GM18907 (cell line): Measurements from ENCODE around the gene MAPK8IP3.
"Not testable (repeated sequence)": the region's sequence is repeated elsewhere in the genome, so short reads cannot be mapped to it uniquely, and the experiment has no call there.

ENCODE experiments used
- ATAC-seq: cut with Tn5 transposase; IDR thresholded peaks from one replicate; pipeline ENCODE4 v1.9.1; 2021; ENCODE audit warnings: mild to moderate bottlenecking, moderate library complexity; ENCODE audit not compliant: unreplicated experiment

MAPK8IP3 gene

DNA sequence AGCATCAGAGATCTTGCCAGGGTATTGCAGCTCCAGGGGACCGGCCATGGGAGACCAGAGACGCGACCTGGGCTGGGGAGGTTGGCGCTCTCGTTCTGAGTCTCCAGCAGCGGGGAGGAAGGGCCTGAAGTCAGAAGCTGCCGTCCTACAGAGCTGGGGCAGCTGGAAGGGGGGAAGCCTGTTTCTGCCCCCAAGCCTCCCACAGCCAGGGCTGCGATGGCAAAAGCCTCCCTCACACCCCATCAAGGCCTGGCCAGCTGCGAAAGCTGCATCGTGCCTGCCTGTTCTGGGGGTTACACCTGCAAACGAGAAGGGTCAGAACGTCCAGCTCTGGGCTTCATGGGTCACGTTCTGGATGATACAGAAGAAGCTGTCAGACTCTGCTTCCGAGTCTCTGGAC is 26.1 kb downstream of the MAPK8IP3 start:
- no peak for ATAC-seq

DNA sequence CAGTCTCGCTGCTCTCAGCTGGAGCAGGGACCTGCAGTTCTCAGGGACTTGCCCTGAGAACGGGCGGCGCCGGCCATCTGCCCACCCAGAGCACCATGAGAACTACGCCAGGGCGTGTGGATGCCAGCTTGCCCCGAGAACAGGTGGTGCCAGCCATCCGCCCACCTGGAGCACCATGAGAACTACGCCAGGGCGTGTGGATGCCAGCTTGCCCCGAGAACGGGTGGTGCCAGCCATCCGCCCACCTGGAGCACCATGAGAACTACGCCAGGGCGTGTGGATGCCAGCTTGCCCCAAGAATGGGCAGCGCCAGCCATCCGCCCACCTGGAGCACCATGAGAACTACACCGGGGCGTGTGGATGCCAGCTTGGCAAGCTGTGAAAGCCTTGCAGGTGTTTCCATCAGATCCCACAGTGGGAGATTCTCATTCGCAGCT is 26.6 kb downstream of the MAPK8IP3 start:
- not testable (repeated sequence) for ATAC-seq

DNA sequence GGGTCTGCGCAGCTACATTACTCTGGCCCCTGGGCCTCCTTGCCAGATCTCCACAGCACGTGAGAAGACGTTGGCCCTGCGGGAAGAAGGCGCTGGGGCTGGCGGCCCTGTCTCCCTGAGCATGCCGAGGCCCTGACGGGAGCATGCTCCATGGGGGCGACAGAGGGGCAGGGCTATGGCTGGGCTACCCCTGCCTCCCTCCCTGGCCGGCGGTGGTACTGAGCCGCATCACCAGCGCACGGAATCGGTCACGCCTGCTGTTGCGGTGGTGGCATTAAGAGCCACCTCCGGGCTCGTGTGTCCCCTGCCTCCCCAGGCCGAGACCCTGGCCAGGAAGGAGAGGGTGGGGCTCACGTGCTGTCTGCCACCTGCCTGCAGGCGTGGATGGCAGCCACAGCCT is 28.1 kb downstream of the MAPK8IP3 start:
- ATAC-seq = no peak

DNA sequence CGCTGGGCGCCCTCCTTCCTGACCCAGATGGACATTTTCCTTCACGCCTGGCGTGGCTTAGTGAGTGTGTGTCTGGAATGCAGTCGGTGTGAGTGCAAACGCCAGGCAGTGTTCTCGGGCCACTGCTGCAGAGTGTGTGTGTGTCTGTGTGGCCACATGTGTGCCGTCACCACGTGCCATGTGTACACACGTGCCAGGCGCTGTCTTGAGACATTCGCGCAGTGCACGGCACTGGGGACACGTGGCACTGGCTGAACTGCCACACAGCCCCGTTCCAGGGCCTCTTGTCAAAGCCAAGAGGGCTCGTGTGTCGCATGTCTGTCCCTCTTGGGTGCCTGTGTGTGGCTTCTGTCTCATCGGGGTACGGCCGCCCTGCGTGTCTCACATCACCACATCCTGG is 28.8 kb downstream of the MAPK8IP3 start:
- no peak for ATAC-seq

DNA sequence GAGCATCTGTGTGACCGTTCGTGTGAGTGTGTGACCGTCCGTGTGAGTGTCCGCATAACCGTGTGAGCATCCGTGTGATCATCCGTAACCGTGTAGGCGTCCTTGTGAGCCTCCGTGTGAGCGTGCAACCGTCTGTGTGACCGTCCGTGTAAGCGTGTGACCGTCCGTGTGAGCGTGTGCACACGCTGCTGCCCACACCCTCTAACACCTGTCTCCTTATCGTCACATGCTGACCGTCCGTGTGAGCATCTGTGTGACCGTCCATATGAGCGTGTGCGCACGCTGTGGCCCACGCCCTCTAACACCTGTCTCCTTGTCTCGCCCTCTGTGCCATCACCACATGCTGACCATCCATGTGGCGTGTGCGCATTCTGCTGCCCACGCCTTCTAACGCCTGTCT is 34.2 kb downstream of the MAPK8IP3 start:
- ATAC-seq = no peak

DNA sequence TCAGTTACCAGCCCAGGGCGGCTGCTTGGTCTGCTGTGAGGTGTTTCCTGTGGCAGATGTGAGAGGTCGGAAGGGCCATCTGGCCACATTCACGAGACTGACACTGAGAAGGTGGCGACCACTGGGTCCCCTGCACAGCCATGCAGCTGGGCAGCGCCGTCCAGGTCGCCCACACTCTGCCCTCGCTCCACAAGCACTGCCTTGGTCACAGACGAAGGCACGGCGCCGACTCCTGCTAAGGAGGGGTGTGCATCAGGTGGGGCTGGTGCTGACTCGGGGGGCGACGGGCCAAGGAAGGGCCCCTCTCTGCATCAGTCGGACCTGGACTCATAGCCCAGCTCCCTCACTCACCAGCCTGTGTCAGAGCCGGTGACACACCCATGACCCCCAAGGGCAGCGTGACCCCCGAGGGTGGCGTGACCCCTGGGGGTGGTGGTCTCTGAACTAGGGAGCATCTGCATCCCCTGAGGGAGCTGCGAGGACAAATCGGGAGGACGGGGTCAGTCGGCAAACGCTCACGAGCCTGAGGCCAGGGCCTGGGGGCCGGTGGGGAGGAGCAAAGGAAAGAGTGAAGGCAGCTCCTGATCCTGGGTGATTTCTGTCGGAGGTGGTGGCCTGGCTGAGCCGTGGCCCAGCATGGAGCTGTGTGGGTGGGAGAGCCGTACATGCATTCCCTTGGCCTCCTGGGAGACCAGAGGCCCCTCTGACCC is 34.9 kb downstream of the MAPK8IP3 start:
- no peak for ATAC-seq

DNA sequence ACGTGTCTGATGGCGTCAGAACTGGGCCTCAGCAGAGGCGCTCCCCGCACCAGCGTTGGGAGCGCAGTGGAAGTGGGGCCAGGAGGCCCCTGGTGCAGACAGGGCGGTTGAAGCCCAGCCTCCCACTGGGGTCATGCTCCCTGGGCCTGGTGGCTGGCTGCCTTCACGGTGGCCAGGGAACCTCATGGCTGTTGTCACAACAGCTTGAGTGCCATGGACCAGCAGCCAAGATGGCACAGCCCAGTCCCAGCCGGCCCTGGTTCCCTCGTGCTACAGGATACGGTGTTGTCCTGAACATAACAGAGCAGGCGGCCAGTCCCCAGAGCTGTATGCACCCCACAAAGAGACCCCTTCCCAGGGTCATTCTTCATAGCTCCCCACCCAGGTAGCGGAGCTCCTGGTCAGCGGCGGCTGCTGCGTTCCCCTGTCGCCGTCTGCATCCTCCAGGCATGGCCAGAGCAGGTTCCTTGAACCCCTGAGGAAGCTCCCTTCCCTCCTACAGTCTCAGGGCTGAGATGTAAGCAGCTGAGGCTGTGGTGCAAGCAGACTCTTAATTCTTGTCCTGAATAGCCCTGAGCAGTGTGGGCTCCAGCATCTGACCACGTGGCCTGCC is 35.7 kb downstream of the MAPK8IP3 start:
- ATAC-seq = no peak

DNA sequence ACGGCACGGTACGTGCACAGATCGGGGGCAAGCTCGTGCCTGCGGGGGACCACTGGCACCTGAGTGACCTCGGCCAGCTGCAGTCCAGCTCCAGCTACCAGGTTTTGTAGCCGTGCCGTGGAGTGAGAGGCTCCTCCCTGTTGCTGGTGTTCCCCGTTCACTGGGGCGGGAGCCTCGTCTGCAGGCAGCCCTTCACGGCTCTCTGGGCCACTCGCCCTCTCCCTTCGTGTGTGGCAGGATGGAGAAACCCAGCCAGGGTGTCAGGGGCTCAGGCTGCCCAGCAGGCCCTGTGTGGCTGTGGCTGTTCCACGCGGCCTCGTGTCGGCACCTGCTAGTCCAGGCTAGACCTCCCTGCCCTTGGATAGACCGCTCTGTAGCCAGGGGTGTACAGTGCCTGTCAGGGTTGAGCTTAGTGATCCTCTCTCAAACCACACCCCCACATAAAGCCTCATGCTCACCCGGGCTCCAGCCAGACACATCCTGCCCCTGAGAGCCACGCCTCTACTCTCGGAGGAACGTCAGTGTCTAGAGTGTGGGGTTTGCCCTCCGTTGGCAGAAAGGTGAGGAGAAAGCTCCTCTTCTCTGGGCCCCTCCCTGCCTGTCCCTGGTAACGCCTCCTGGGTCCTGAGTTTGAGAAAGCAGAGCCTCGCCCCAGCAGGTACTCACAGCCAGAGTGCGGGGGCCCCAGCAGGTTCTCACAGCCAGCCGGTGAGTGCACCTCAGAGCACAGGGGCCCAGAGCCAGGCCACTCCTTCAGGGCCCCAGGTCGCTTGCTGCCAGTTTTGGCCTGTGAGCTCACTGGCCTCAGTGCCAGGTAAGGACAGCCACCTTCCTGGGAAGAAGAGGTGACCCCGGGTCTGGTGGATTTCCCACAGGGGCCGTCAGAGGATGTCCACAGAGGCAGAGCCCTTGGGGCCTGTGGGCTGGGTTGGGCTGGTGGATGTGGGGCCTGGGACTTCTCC is 37.7 kb downstream of the MAPK8IP3 start:
- no peak for ATAC-seq

DNA sequence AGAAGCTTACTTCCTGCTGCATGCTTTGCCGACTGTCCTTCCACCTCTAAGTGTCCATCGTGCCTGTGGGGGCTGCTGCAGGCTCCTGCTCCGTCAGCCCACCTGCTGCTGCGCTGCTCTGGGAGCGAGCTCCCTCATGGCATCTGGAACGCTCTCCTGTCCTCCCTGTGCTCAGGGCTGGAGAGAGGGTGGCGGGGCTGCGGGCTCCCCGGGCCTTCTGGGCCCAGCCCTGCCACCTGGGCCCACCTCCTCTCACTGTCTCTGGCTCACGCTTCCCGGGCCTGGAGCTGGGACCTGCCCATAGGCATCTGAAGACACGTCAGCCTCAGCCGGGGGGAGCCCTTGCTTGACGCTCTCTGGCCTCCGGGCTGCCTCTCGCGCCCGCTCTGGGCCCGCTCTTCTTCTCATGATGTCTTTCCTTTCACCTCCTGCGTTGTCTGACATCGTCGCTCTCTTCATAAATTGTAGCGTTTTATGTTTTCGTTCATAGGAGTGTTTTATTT is 38.4 kb downstream of the MAPK8IP3 start:
- no peak for ATAC-seq

DNA sequence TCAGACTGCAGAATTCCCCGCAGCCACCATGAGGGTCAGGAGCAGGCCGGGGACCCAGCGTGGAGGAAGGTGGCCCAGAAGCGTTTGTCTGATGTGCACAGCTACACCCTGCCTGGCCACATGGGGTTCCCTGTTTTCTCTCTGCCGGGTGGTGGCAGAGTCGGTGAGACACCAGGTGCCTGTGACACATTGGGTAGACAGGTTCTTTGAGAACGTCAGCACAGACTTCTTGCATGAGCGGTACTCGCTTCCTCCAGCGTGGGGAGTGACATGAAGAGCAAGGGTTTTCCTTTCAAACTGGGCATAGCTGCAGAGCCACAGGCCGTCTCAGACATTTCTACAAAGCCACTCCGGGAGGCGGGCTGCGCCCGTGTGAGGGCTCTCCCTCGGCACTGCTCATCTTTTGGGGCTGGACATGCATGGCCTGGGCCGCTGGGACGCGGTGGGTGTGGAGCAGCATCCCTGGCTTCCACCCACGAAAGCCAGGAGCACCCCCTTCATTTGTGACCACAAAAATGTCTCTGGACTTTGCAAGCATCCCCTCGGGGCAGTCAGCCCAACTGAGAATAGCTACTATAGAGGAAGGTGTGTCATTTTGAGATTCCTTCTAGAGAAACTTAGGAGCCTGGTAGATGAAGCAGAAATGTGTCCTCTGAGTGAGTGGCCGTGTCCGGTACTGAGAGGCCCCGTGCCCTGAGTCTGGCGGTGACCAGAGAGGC is 39.3 kb downstream of the MAPK8IP3 start:
- ATAC-seq = no peak

DNA sequence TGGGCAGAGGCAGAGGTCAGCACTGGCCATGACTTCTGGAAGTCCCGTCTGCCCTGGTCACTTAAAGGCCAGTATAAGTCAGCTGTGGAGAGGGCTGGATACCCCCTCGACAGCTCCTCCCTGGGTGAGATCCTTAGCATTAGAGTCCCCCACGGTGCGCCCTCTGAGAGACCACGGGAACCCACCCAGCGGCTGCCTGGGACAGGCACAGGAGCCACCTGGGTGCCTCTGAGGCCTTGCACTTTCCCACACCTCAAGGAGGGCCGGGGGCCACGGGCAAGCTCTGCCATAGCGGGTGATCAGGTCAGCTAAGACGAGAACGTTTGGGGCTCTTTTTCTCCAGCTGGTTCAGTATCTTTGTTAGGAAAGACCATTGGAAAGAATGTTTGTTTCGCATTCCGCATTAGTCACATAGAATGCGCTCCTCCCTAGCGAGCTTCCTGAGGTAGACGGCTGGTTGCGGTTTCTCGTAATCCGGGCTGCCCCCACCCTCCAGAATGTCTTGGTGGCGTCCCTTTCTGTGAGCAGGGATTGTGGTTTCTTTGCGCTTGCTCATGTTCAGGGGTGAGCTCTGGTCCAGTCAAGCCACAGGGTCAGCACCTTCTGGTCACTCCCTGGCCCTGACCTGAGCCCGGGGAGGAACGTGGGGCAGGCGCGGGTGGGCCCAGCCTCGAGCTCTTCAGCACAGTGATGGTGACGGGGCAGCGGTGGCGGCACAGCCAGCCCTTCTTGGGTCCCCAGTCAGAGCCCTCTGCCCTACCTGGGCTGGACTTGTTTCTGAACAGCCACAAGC is 40.1 kb downstream of the MAPK8IP3 start:
- ATAC-seq = no peak

DNA sequence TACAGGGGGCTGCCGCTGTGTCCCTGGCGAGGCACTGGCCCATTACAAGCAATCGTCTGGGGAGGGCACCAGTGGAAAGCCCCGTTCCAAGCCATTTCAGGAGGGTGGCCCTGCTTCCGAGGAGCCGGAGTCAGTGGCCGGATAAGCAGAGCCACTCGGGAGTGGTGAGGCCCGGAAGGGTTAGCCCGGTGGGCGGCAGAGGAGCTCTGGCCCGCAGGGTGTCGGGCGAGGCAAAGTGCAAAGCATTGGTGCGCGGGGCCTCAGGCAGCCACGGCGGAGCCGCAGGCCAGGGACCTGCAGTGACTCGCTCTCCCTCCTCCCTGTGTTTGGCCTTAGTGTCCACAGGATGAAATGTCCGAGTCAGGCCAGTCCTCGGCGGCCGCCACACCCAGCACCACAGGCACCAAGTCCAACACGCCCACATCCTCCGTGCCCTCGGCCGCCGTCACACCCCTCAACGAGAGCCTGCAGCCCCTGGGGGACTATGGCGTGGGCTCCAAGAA is 40.7 kb downstream of the MAPK8IP3 start:
- no peak for ATAC-seq

DNA sequence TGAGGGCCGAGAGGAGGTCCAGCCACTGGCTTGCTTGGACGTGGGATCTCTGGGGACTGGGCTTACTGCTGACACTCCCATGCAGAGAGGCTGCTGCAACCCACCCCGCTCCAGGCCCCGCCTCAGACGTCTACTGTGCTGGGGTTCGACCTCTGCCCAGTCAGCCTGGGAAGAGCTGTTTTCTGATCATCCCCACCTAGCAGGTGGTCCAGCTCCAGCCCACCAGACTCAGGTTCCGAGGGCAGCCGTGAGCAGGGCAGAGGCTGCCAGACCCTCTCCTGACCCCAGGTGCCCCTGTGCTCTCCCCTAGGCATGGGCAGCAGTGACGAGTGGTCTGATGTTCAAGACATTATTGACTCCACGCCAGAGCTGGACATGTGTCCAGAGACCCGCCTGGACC is 41.9 kb downstream of the MAPK8IP3 start:
- no peak for ATAC-seq

DNA sequence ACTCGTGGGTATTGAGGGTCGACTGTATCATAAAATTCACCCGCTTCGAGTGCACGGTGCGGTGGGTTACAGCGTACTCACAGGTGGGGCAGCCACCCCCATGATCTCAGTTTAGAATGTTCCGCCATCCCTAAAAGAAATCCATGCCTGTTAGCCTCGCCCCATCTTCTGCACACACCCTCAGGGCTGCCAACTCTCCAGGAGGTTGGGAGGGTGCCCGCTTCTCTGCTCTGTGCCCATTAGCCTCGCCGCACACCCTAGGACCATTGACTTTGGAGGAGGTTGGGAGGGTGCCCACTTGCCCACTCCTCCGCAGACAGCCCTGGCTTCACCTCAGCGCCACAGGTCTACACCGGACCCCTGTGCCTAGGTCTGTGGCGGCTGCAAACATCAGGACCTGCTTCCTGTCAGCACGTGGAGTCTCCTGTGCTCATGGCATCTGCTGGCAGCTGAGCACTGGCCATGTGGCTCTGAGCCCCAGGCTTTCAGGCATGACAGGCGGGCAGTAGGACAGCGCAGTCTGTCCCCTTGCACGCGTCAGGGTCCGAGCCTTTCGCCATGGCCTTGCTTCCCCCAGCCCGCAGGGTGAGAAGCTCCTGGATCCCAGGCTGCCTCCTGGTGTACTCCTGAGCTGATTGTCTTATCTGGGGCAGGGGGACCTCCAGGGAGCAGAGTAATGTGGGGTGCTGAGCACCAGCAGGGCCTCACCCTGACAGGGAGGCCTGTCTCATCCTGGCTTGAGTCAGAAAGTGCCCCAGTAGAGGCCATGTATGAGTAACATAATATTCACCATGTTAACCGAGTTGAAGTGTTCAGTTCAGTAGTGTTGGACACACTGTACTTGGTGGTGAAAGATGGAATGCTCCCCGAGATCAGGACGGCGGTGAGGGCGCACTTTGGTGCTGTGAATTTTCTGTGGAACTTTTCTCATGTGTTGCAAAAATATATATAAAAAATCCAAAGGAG is 43.4 kb downstream of the MAPK8IP3 start:
- ATAC-seq = no peak

DNA sequence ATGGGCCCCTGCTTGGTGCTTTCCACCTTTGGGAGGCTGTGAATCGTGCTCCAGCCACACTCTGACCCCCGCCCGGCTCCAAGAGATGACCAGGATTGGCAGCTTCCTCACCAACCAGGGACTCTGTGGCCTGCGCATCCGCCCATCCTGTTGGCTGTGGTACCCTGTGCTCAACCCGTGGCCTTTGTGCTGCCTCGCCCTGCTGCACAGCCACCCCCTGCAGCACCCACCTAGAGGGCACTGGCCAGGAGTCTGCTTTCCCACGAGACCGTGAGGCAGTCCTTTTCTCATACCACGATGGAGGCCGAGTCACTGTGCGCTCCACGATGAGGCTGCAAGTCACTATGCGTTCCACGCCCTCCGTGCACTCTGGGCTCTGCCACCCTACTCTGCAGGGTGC is 46.0 kb downstream of the MAPK8IP3 start:
- ATAC-seq = no peak

DNA sequence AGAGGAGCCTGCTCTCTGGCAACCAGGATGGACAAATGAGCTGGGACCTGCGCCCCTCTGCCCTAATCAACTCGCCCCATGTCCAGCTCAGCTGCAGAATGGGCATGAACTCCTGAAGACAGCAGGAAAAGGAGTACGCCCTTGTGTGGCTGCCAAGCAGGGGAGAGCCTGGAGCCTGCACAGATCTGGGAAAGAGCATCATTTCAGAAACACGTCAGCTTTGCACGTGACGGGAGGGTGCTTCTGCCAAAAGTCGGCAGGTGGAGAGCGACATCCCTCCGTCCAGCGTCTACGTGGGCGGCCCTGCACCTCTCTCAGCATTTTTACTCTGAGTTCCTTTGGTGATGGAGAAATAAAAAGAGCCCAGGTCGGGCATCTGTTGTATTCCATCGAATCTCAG is 46.9 kb downstream of the MAPK8IP3 start:
- ATAC-seq = no peak

DNA sequence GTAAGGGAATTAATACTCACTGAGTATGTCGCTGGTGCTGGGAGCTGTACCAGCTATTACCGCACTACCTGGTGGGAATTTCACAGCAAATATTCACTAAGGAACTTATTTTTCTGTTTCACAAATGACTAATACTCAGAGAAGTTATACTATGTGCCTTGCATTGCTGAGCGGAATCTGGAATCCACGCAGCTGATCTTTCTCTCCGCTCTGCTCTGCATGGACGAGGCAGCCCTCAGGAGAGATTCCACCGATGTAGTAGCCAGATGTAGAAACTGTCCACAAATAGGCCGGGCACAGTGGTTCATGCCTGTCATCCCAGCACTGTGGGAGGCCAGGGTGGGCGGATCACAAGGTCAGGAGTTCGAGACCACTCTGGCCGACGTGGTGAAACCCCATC is 48.2 kb downstream of the MAPK8IP3 start:
- no peak for ATAC-seq

DNA sequence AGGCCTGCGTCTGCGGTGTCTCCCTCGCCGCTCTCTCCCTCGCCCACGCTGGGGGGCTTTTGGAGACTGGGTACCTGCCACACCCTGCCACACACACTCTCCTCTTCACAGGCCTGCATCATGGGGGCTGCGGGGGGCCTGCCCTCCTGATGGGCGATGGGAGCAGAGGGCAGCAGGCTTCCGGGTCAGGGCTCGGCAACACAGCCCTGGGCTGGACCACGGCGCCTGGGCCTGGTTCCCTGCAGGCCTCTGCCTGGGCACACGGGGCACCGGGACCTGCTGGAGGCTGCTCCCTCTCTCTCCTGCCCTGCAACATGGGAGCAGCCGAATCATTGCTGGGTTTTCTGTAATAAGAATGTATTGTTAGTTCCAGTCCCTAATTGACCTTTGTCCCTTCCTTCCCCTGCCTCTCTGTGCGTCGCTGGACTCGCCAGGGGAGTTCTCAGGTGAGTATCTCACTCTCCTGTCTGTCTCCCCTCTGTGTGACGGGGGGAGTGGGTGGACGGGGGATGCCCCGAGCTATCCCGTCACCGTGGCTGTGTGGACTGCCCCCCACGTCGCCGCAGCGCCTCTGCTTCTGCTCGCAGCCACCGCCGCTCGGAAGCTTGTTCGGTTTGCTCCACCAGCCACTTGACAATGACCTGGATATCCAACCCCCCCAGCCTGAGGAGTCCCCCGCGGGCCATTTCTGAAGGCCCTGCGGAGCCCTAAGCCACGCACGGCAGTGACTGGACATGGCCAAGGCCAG is 51.9 kb downstream of the MAPK8IP3 start:
- ATAC-seq = no peak
